ENCODE results near the gene SMG1.
"Not testable (repeated sequence)": the region's sequence is repeated elsewhere in the genome, so short reads cannot be mapped to it uniquely, and the experiment has no call there.

Gene SMG1

GRCh38 chr16:18759598-18760520 lies 166.3 kb downstream of the SMG1 start:
- DNase-seq (ENCODE audit: low read depth in 2 of 2), result peak; percentile 3 to 12

GRCh38 chr16:18757960-18758660 lies 168.1 kb downstream of the SMG1 start:
- not testable (repeated sequence) for DNase-seq (ENCODE audit: low read depth in 2 of 2)

GRCh38 chr16:18756639-18757038 lies 169.6 kb downstream of the SMG1 start:
- DNase-seq (ENCODE audit: low read depth in 2 of 2), result not testable (repeated sequence)
